Smooth muscle cell (in vitro differentiated cells): Measurements from ENCODE around the gene PEX5L. TPM values are rescaled to one million over a fixed set of nuclear protein-coding genes. Genes with fewer than 3 reads are reported as not detected.

Experiments used
- DNase-seq: peaks from one replicate; lab custom pipeline; 2025; ENCODE audit not compliant: unreplicated experiment; lab: John Stamatoyannopoulos, UW
- H2AFZ ChIP-seq: fragments of 200-600 bp; sonication (generic); 2 replicates; pipeline ENCODE4 v1.6.0; 2016; ENCODE audit warnings: antibody characterized with exemption, low read depth, mild to moderate bottlenecking
- H3F3A ChIP-seq: fragments of 200-600 bp; sonication (generic); 2 replicates; pipeline ENCODE4 v1.6.0; 2017; ENCODE audit warnings: antibody characterized with exemption, low read depth
- H3K27ac ChIP-seq: fragments of 200-600 bp; sonication (generic); 2 replicates; pipeline ENCODE4 v1.5.1; 2016; ENCODE audit warnings: low read depth, mild to moderate bottlenecking
- H3K27me3 ChIP-seq: fragments of 200-600 bp; sonication (generic); 2 replicates; pipeline ENCODE4 v1.6.1; 2016; ENCODE audit warnings: low read depth, mild to moderate bottlenecking
- H3K36me3 ChIP-seq: fragments of 200-600 bp; sonication (generic); 2 replicates; pipeline ENCODE4 v1.5.1; 2016; ENCODE audit warnings: low read depth
- H3K4me1 ChIP-seq: fragments of 200-600 bp; sonication (generic); 2 replicates; pipeline ENCODE4 v1.5.1; 2016; ENCODE audit warnings: low read depth
- H3K4me2 ChIP-seq: fragments of 200-600 bp; sonication (generic); 2 replicates; pipeline ENCODE4 v1.6.0; 2016; ENCODE audit warnings: mild to moderate bottlenecking
- H3K4me3 ChIP-seq: fragments of 200-600 bp; sonication (generic); 2 replicates; pipeline ENCODE4 v1.5.1; 2016; ENCODE audit warnings: mild to moderate bottlenecking
- H3K79me2 ChIP-seq: fragments of 200-600 bp; sonication (generic); 2 replicates; pipeline ENCODE4 v1.6.0; 2016; ENCODE audit warnings: low read depth, mild to moderate bottlenecking
- H3K9ac ChIP-seq: fragments of 200-600 bp; sonication (generic); 2 replicates; pipeline ENCODE4 v1.6.0; 2016; ENCODE audit warnings: low read depth
- H3K9me3 ChIP-seq: fragments of 200-600 bp; sonication (generic); replicated peaks from 2 replicates; pipeline ENCODE4 v1.5.1; 2016; ENCODE audit warnings: low read depth
- H4K20me1 ChIP-seq: fragments of 200-600 bp; sonication (generic); 2 replicates; pipeline ENCODE4 v1.6.0; 2016; ENCODE audit warnings: low read depth
- CTCF ChIP-seq: fragments of 200-600 bp; sonication (generic); IDR thresholded peaks from 2 replicates; pipeline ENCODE4 v1.5.1; 2017; ENCODE audit warnings: borderline replicate concordance, mild to moderate bottlenecking, antibody characterized with exemption; ENCODE audit not compliant: insufficient read depth, poor library complexity, severe bottlenecking
- WGBS: methylation state at CpG from one replicate; pipeline ENCODE4 v1.1.7; 2016; ENCODE audit warnings: low lambda C conversion rate; 5-methylcytosine and 5-hydroxymethylcytosine counted together
- polyA plus RNA-seq: library from polyadenylated mRNA; unstranded; fragments of >200 nt; fragmentation: Nextera tagmentation; extraction: Ambion mirVana; gene quantifications from 2 replicates; pipeline ENCODE4 v1.2.1, GENCODE V29; 2016
- total RNA-seq: library from RNA; depleted of rRNA; stranded (reverse); fragments of >200 nt; gene quantifications from 2 replicates; pipeline ENCODE4 v1.2.3, GENCODE V29; 2014

PEX5L gene
- total and polyA plus RNA-seq, 2 experiments from 2014 or later, result not detected

GRCh38 chr3:180036092-180036670 is 556 bp downstream of the PEX5L start:
- Histone ChIP-seq H3K27ac (no peak overlapping the region), H3K4me3 (peak overlapping the region; percentile 57), H3K4me2 (peak overlapping the region; percentile 93), H4K20me1 (no peaks in the 10 kb centered on the region), H3K36me3 (no peaks in the 10 kb centered on the region), H2AFZ (no peak overlapping the region), H3K79me2 (no peaks in the 10 kb centered on the region), H3K4me1 (no peaks in the 10 kb centered on the region), H3K27me3 (peaks cover 76% of the 10 kb centered on the region), H3K9ac (no peak overlapping the region), H3F3A (no peaks in the 10 kb centered on the region), H3K9me3 (no peaks in the 10 kb centered on the region)
- TF ChIP-seq CTCF, result no peak
- DNase-seq, result no peak
- 4% methylated on average over 16 of the region's 16 CpGs for WGBS

- no peak for DNase-seq
- Histone ChIP-seq H2AFZ (no peak overlapping the region), H3K4me2 (no peak overlapping the region), H3K27me3 (no peaks in the 10 kb centered on the region), H3K4me1 (no peaks in the 10 kb centered on the region), H3K79me2 (no peaks in the 10 kb centered on the region), H3K27ac (no peak overlapping the region), H3K9ac (no peak overlapping the region), H3K4me3 (no peak overlapping the region), H3F3A (no peaks in the 10 kb centered on the region), H3K36me3 (no peaks in the 10 kb centered on the region), H3K9me3 (no peaks in the 10 kb centered on the region), H4K20me1 (no peaks in the 10 kb centered on the region)
- 97% methylated on average over 2 of the region's 2 CpGs for WGBS
- TF ChIP-seq CTCF, result no peak
These were observed 9.7 kb downstream of the PEX5L start for GRCh38 chr3:180026997-180027396.

- Histone ChIP-seq H3K79me2 (no peaks in the 10 kb centered on the region), H3K36me3 (no peaks in the 10 kb centered on the region), H3K9me3 (no peaks in the 10 kb centered on the region), H3K4me3 (no peak overlapping the region), H3K4me1 (no peaks in the 10 kb centered on the region), H3K27ac (no peak overlapping the region), H4K20me1 (no peaks in the 10 kb centered on the region), H3K27me3 (no peaks in the 10 kb centered on the region), H2AFZ (no peak overlapping the region), H3K9ac (no peak overlapping the region), H3K4me2 (no peak overlapping the region), H3F3A (no peaks in the 10 kb centered on the region)
- DNase-seq, result no peak
- 74% methylated on average over 5 of the region's 5 CpGs for WGBS
- TF ChIP-seq CTCF, result no peak
These were observed 18.2 kb downstream of the PEX5L start for GRCh38 chr3:180018543-180018942.

GRCh38 chr3:180017846-180018245 is 18.9 kb downstream of the PEX5L start:
- no peaks in the 10 kb centered on the region for H3K27me3 ChIP-seq

More at GRCh38 chr3:180017846-180018245, 18.9 kb downstream of the PEX5L start:
- Histone ChIP-seq H3K4me2 (no peak overlapping the region), H4K20me1 (no peaks in the 10 kb centered on the region), H3K9me3 (no peaks in the 10 kb centered on the region), H3K79me2 (no peaks in the 10 kb centered on the region), H2AFZ (no peak overlapping the region), H3K36me3 (no peaks in the 10 kb centered on the region), H3K4me3 (no peak overlapping the region), H3F3A (no peaks in the 10 kb centered on the region), H3K27ac (no peak overlapping the region), H3K9ac (no peak overlapping the region), H3K4me1 (no peaks in the 10 kb centered on the region)
- TF ChIP-seq CTCF, result no peak
- no peak for DNase-seq
- WGBS, result 90% methylated on average over 3 of the region's 3 CpGs
